Stimulated activated CD4-positive, alpha-beta T cell treated with anti-CD3 and anti-CD28 coated beads, Interleukin-15, amount 100 ng/mL, for 48 hours (primary cell): ENCODE data around the gene SYT1.

ENCODE experiments used
- DNase-seq, 2 donors: peaks; one replicate each; pipeline ENCODE4 v3.0.0-alpha.2; 2020; ENCODE audit warnings: low read depth in 2 of 2

Gene SYT1

DNA sequence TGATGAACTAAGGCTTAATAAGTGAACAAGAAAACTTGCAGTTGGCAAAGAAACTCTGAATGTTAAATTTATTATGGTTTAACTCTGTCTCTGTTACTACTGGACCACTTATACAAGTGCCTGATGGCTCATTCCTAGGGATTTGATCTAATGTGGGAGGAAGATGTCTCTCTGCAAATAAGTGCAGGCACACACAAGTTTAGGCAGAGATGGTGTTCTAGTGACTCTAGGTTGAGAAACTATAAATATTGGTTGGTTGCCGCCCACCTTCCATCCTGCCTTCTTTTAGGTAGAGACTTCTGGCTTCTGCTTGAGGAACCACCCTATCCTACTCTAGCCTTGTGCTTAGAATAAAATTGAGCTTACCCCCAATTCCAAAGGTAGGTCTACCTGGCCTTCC, 570.0 kb downstream of the SYT1 start:
- no peak for DNase-seq

DNA sequence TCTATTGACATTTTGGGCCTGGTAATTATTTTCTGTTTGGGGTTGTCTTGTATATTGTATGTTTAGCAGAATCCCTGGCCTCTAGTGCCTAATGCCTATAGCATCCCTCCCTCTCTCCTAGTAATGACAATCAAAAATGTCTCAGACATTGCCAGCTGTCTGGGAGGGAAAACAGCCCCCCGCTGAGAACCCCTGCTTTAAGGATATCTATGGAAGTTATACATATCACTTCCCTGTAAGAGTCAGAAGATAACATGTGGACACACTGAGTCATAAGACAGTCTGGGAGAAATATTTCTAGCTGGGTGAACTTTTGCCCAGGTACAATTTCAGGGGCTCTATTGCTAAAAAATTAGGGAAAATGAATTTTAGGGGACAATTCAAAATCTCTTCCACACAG, 571.2 kb downstream of the SYT1 start:
- DNase-seq, result no peak

DNA sequence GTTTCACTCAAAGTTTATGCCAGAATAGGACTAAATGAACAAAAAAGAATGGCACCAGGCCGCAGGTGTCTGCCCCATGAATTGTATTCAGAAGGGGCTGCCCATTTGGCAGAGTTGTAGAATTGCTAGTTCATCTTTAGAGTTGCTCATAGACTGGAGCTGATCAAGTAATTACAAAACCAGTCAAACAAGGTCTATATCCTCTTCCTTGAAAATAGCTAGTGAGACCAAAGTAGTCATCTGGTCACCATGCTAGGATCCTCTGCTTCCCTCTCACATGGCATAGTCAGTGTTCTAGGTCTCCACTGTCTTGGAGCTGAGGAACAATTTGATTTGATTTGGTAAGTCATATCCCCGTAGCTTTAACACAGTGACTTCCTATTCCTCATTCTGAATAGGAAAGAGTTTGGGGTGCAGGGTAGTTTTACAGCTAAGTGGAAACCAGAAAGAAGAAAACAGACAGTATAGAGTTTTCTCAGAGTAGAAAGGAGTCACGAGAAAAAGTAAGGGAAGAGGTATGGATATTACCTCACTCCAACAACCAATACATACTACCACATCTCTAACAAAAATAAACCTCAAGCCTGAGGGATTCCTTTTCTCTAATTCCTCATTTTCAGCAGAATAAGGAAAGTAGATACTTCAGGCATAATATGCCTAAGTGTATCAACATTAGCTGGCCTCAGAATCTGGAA, 574.1 kb downstream of the SYT1 start:
- no peak for DNase-seq

DNA sequence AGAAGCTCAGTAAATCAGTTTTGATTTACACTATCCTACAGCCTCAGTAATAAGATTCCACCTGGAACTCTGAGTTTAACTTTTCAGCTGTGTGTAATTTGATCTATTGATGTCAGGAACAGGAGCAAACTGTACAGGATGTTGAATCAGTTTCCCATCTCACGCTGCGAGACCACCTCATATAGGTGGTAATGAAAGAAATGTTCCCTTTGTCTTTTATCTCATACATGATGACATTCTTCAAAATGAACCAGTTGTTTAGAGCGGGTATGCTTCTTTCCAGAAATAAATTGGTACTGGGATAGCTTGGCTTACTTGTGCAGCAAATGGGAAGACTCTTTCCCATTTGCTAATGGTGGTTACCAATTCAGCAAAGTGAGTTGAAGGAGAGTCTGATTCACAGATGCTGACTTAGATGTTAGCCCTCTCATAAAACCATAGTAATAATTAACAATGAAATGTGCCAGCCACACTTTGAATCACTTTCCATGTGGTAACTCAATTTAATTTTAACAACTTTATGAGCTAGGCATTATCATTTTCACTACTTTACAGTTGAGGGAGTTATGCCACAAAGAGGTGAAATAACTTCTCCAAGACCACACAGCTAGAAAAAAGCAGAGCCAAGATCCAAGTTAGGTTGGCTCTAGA, 574.7 kb downstream of the SYT1 start:
- no peak for DNase-seq

- DNase-seq, result no peak
Measured at GRCh38 chr12:79441534-79441933, 577.0 kb downstream of the SYT1 start.

DNA sequence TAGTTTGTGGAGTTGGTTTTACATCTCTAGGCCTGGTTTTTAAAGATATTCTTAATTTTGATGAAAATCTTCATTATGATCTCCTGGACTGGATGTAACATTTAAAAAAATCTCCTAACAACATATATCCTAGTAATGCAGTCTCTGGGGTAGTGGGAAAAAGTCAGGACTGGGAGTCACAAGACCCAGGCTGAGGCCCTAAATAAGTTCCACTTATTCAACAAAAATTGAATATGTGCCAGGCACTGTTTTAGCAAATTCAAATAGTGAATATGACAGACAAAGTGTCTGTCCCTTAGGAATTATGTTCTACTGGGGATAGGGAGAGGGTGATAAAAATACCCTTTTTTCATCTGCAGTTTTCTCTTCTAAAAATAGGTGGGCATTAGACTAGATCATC, 577.8 kb downstream of the SYT1 start:
- DNase-seq, result no peak

DNA sequence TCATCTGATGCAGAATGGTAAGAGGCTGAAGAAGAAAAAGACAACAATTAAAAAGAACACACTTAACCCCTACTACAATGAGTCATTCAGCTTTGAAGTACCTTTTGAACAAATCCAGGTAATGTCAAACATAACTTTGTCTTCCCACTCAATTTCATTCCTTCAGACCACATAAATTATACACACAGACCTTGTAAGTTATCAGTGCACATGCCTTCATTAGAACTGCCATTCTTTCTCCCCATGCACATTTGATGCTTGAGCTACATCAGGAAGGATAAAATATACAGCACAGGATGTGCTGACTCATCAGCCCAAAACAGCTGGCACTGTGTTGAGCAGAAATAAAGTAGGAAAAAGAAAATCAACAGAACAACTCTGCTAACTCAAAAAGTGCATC, 579.5 kb downstream of the SYT1 start:
- DNase-seq, result no peak

DNA sequence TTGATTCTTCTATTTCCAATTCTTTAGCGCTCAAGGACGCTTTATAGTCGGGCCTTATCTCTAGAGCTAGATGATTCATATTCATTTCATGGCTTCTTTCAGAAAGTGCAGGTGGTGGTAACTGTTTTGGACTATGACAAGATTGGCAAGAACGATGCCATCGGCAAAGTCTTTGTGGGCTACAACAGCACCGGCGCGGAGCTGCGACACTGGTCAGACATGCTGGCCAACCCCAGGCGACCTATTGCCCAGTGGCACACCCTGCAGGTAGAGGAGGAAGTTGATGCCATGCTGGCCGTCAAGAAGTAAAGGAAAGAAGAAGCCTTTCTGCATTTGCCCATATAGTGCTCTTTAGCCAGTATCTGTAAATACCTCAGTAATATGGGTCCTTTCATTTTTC, 584.2 kb downstream of the SYT1 start:
- no peak for DNase-seq

DNA sequence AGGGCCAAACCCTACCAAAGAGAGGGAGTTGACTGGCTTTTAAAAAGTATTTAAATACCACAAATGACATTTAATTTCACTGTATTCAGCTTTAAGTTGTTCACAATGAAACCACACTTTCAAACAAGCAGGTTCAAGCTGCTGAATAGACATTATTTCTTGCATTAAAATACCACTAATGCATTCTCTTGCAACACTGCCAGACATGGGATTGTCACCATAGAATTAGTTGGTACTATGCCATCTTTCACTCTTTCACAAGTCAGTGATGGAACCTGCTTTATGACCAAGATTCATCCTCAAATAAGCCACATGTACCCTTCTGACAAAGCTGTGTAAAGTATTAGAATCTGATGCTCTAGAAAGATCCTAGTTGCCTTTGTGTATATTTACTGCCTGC, 586.8 kb downstream of the SYT1 start:
- DNase-seq, result no peak

DNA sequence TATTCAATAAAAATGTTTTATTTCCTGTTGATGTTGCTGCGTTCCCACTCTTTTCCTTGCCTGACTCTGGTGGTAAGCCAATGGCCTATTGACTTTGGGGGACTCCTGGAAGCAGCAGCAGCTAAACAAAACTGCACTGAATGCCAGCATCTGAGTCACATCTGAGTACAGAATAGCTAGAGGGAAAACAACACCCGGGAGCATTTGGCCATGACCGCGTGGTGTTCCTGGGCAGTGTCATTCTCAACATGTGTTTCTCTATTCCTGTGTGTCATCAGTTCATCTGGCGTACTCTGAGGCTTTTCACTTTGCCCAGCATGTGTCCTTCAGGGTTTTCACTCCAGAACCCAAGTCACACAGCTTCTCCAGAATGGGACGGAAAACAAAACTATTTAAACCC, 587.4 kb downstream of the SYT1 start:
- DNase-seq, result no peak

DNA sequence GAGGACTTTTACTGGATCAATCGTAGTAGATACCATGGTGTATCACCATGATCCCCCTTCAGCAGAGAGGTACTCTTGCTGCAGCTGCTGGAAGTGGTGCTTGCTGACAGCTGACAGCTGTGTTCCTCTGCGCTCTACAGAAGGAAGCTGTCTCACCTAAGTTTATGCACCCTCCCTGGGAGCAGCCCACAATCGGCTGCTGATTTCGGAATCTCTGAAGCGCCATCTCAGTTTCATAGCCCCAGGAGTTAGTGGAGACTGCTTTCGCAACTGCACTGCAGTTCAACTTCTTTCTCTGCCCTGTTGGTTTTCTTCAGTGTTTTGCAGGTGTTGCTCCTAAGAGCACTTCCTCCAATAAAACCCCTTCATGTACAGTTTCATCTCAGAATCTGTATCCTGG, 588.3 kb downstream of the SYT1 start:
- no peak for DNase-seq

DNA sequence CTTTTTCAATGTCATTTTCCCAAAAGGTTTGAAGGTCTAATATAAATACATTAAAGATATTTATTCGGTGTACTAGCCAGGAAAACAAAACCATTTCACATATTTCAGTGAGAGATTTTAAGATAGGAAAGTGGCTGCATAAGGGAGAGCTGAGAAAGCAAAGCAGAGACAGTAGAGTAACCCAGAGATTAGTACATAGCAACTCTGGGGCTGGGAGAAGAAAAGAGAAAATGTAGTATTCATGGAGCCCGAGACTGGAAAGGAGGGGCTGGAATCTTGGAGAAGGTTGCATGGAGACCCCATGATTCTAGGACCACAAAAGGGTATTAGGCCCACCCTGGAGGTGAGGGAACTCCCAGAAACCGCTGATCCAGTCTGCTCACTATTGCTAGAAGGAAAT, 589.2 kb downstream of the SYT1 start:
- DNase-seq, result no peak

DNA sequence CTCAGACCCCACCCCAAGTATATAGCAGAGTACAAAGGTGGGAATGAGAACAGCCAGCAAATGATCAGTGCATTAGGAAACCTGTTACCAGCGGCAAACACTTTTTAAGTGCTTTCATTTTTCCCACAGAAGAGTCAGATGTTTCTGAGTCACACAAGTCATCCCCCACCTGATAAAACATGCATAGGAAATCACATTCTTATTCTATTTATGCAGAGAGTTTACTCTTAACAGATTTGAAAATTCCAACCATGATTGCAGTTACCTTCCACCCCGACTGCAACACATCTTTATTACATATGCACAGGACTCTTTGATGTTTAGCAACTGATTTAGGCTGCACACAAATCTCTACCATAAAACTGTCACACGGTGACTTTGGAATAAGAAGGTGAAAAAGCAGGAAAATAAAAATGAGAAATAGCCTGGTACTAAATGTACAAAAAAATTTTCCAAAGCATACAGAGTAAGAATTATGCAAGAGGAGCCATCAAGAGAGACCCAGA, 589.8 kb downstream of the SYT1 start:
- no peak for DNase-seq

GRCh38 chr12:79455286-79455685, 590.7 kb downstream of the SYT1 start:
- no peak for DNase-seq

GRCh38 chr12:79482323-79482722, 617.7 kb downstream of the SYT1 start:
- DNase-seq, result no peak

DNA sequence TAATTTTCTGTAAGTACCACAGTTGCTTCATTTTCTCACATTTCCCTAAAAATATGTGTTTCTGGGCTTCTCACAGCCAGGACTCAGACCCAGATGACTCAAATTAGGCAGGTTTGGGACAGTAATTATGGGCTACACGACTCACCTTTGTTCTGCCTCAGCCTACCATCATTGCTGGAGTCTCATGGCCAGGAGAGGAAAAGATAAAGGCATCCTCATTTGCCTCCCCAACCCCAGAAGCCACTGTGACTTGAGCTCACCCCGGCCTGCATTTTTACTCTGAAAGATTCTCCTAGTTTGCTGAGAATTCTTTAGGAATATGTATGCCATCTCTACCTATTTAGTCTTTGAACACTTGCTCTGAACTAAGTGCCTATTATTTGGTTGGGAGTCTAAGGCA, 618.3 kb downstream of the SYT1 start:
- DNase-seq, result no peak

DNA sequence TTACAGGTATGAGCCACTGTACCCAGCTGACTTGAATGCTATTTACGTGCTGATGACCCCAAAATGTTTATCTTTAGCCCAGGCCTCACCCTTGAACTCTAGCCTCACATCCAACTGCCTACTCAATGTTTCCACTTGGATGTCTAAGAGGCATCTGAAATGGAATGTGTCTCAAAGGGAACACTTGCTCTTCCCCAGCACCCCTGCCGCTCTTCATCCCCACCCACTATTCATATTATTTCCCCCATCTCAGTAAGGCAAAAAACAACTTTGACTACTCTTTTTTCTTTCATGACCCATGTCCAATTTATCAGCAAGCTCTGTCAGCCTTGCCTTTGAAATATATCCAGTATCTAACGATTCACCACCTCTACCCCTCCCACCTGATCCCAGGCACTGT, 621.6 kb downstream of the SYT1 start:
- DNase-seq, result no peak

GRCh38 chr12:79487386-79488110, 623.0 kb downstream of the SYT1 start:
- DNase-seq, result no peak
